NCI-H1092 treated with DMSO at 0.1 percent for 48 hours (cell line): ENCODE measurements around the gene ACSS1.

Experiments used
- DNase-seq: peaks from one replicate; lab custom pipeline; 2025; lab: John Stamatoyannopoulos, UW

Gene ACSS1

GRCh38 chr20:25078662-25079061, 20.7 kb upstream of the ACSS1 start:
- no peak for DNase-seq

DNA sequence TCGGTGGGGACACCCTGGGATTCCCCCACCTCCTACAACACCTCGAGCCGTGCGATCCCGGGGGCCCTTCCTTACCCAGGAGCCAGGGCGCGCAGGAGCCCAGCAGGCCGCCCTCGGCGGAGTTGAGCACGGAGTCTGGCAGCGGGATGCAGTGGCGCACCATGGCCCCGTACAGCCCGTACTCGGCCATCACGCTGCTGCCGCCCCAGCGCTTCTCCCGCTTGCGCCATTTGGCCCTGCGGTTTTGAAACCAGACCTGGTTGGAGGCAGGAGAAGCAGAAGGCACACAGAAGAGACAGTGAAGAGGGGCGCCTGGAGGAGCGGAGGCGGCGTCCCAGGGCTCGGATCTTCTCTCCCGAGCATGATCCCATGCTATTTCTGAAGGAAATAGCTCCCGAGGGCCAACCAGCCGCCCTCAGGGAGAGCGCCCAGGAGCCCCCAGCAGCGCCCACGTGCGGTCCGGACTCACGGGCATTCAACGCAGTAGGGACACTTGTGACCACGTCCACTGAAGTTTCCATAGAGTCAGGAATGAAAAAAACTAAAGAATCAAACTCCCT, 19.8 kb upstream of the ACSS1 start:
- DNase-seq = peak; percentile 15

GRCh38 chr20:25076731-25077609, 19.0 kb upstream of the ACSS1 start:
- DNase-seq = peak; percentile 43

DNA sequence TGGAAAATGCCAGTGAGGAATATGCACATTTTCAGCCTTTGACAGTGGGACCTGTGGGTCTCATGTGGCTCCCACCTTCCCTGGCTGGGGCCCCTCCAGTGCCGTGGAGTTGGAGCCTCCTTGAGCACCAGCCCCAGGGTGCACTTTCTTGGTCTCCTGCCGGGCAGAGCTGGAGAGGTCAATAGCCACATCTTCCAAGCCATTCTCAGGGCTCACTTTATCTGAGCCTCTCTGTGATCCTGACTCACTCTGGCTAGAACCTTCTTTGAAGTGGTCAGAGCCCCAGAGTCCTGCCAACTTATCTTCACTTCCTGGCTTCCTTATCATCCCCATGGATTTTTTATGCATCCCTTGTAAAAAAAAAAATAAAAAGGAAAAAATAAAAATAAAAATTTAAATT, 18.3 kb upstream of the ACSS1 start:
- DNase-seq = no peak

- no peak for DNase-seq
These were observed 15.6 kb upstream of the ACSS1 start for GRCh38 chr20:25073544-25073943.

DNA sequence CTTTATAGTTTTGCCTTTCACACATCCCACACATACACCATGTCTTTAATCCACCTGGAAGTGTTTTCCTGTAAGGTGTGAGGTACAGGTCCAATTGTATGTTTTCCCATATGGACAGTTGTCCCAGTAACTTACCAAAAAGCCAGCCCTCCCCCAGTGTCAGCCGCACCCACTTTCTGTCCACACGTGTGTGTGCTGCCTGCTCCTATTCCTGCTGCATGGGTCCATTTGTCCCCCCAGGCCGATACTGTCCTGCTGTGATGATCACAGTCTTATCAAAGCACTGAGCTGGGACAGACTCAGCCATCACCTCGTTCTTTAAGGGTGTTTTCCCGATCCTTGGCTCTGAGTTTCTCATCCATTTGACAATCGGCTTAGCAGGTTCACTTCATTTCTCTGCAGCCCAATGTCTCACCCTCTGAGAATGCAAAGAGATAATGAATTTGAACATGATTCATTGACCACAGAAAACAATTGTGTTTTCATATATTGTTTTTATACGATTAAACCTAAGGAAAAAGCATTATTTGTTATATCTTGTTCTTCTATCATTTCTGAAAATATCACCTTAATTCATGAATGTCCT, 14.4 kb upstream of the ACSS1 start:
- DNase-seq = no peak

DNA sequence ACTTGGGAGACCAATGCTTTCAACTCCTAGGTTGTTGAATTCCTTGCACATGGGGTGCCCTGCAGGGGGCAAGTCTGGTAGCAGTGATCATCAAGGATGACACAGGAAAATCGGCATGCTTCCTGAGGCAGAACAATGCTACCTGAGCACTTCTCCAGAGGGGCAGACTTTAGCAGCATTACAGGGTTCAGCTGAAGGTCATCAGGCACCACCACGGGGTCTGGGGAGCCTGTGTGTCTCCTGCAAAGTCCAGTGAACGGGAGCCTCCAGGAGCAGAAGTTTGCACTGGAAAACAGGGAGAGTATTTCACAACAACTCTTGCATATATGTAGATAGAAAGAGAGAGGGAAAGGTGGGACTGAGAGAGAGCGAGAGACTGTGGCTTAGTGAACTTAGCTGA, 13.8 kb upstream of the ACSS1 start:
- DNase-seq = no peak

- DNase-seq = no peak
These were observed 13.0 kb upstream of the ACSS1 start for GRCh38 chr20:25070821-25071473.

- DNase-seq = no peak
These were observed 9.4 kb upstream of the ACSS1 start for GRCh38 chr20:25067102-25067987.

DNA sequence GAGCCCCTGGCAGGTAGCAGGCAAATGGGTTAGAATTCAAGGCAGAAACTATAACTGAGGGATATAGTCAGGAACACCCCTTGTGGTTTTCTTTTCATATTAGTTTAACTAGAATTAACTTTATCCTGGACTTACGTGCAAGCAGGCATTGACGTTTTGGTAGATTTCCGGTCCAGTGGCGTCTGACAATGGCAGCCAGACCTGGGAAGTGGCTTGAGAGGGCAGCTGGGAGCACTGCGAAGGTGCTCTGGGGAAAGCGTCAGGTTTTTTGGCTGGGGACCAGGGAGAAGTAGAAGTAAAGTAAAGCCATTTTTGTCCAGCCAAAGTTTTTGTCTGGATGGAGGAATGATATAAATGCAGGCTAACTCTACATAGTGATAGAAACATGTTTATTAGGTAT, 8.4 kb upstream of the ACSS1 start:
- no peak for DNase-seq

- peak; percentile 54 for DNase-seq
These were observed 7.8 kb upstream of the ACSS1 start for GRCh38 chr20:25065625-25066338.

GRCh38 chr20:25065072-25065624, 7.2 kb upstream of the ACSS1 start:
- DNase-seq = no peak

- no peak for DNase-seq
These were observed 6.7 kb upstream of the ACSS1 start for GRCh38 chr20:25064561-25065071.

DNA sequence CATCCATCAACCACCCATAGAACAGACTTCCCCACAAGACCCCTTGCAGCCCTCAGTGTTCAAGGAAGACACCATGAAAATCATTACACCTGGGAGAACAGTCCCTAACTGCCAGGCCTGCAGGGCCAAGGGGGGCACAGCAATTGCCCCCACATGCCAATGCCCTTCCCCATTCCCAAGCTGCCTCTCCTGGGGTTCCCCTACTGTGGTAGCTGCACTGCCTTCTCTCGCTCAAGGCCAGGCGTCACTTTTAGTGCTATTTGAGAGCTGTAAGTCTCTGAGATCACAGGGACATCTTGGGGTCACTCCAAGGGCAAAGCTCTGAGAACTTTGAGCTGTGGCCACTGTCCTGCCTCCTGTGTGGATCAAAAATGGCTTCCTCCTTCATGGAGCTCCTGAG, 6.0 kb upstream of the ACSS1 start:
- DNase-seq = no peak

- no peak for DNase-seq
These were observed 5.6 kb upstream of the ACSS1 start for GRCh38 chr20:25063546-25063945.

DNA sequence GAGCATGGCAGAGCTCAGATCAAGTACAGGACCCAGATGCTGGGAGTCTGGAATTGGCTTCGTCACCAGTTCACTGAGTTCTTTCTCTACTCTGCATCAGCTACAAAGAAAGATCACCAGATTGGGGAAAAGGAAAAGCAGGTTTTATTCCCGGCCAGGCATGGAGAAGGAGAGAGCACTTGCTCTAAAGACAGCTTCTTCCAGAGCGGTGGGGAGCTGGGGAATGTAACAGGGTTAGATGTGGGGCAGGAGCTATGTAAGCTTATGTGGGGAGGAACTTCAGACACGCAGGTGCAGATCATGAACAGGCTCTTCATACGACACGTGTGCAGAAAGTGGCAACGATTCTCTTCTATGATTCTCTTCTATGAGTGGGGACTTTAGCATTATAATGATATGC, 4.9 kb upstream of the ACSS1 start:
- no peak for DNase-seq

GRCh38 chr20:25061821-25062530, 4.0 kb upstream of the ACSS1 start:
- DNase-seq = no peak

DNA sequence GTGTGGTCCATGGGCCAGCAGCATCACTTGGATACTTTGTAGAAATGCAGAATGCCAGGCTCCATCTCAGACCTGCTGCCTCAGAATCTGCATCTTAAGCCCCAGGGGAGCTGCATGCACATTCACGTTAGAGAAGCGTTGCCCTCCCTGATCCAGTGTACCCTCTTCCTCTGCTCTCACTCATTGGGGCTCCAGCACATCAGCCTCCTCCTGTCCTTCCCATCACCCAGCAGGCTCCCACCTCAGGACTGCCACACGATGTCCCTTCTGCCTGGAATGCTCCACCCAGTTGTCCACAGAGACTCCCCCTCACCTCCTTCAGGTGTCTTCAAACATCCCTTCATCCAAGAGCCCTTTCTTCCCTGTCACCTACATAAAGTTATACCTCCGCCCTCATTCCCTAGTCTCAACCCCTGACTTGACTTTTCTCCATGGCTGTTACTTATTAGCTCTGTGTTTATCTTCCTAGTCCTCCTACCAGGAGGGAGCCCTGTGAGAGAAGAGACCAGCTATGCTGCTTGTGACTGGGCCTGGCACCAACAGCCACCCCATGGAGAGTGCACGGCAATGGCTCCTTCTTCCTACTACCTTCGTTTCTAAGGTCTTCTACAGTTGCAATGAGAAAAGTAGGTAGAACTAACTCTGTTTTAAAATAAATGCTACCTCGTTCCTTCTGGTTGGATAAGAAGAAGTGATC, 3.3 kb upstream of the ACSS1 start:
- DNase-seq = no peak

DNA sequence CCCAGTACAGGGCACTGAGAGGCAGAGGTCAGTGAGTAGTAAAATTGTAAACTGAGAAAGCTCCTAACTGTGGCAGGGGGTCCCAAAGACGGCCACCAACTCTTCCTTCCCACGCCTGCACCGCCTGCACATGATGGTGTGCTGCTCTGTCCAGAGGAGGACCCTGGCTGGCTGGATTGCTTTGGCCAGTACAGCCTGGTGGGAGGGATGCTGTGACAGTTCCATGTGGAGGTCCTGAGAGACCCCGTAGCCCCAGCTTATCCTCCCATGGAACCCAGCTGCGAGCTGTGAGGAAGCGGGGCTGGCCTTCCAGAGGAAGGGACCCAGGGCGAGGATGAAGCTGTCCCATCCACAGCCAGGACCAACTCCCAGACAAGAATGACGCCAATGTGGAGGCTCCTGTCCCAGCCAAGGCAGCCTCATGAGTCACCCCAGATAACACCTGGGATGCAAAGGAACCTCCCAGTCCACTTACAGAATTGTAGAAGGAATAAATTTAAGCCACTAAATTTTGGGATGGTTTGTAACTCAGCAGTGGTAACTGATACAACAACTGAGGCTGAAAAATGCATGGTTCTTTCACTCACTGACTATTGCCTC, 2.0 kb upstream of the ACSS1 start:
- DNase-seq = no peak
